DMS79 (cell line): ENCODE measurements around the gene NLRP9.

Experiments
- DNase-seq: peaks from one replicate; lab custom pipeline; 2025; lab: John Stamatoyannopoulos, UW

Gene NLRP9

DNA sequence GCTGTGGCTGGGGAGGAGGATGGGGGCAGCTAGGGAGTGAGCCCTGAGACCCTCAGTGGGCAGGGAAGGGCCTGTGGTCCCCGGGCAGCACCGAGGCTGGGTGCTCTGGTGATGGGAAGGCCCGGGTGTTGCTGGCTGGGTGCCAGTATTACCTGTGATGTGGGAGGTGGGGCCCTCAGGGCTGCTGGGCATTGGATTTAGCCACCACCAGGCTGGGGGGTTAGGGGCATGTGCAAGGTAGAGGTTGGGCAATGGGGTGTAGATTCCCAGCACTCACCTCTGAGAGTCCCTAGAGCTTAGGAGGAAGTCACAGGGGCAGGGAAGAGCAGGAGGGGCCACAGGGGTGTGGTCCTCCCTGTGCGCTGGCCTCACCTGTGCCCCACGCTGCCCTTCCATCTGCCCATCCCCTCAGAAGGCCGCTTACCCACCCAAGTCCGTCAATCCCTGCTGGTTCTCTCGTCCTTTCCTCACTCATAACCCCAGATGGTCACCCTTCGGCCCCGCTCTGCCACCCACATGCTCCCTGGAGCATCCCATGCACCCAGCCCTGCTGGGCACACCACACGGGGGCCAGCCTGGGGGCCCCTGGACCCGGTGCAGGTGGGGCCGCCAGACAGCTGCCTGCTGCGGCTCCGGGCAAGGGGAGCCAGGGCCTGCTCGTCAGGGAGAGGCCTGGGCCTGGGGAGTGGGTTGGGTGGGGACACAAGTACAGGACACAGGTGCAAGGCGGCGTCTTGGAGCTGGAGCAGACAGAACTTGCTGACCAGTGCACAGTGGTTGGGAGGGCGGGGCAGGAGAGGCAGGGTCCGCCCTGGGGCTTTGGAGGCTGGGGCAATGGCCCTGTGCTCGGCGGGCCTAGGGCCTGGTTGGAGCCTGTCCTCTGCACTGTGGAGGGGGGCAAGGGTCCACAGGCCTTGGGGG, 50.7 kb downstream of the NLRP9 start:
- DNase-seq = no peak

DNA sequence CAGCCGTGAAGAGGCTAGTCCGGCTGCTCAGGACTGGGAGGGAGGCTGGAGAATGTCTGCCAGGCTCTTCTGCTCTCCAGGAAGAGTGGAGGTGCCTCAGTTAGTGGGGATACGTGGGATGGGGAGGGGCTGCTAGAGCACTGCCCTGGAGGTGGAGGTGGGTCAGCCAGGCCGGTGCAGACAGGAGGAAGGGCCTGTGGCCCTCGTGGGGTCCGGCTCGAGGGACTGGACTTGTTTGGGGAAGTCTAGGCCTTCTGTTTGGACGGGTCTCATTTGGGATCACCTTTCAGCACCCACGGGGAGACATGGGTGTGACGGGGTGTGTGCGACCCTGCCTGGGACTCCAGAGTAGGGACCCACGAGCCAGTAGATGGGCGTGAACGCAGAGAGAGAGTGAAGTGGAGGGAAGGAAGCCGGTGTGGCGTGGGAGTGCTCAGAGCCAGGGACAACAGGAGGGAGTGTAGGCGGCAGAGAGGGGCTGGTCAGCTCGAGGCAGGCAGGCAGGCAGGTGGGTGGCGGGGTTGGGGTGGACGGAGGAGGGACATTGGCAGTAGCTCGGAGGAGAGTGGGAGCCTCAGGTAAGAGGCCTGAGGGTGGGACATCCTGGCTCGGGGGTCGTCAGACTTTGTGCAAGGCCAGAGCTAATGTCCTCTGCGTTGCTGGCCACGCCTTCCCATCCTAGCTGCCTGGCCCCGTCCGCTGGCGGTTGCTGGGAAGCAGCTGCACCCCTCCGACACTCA, 51.7 kb downstream of the NLRP9 start:
- no peak for DNase-seq

DNA sequence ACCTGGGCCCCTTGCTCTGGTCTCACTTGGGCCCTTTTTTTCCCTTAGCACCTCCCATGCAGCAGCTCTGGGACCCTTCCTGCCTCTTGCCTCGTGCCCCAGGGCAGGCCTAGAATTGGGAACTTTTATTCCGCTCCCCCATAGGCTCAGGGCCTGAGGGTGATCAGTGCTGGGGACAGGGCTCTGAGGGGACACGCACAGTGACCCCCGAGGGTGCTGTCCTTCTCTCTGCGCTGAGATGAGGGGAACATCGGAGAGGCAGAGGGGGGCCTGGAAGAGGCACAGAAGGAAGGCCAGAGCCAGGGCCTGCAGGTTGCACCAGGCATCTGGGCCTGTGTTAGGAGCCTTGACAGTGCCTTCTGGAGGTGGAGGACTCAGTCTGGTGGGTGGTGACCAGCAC, 52.4 kb downstream of the NLRP9 start:
- DNase-seq = no peak

DNA sequence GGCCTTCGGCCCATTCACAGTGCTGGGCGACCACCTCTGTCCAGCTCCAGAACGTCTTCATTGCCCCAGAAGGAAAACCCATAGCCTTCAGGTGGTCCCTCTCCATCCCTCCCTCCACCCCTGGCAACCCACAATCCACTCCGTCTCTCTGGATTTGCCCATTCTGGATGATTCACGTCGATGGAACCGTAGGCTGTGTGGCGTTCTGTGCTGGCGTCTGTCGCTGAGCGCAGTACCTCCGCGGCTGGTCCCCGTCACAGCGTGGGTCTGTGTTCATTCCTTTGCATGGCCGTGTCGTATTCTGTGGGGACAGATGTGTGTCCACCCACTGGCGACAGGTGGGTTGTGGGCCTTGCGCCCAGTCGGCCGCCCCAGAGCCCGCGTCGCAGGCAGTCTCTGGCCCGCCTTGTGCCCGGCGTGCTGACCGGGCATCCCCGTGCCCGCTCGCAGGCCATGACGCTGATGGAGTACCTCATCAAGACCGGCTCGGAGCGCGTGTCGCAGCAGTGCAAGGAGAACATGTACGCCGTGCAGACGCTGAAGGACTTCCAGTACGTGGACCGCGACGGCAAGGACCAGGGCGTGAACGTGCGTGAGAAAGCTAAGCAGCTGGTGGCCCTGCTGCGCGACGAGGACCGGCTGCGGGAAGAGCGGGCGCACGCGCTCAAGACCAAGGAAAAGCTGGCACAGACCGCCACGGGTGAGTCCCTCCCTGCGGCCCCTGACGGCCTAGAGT, 53.1 kb downstream of the NLRP9 start:
- no peak for DNase-seq

DNA sequence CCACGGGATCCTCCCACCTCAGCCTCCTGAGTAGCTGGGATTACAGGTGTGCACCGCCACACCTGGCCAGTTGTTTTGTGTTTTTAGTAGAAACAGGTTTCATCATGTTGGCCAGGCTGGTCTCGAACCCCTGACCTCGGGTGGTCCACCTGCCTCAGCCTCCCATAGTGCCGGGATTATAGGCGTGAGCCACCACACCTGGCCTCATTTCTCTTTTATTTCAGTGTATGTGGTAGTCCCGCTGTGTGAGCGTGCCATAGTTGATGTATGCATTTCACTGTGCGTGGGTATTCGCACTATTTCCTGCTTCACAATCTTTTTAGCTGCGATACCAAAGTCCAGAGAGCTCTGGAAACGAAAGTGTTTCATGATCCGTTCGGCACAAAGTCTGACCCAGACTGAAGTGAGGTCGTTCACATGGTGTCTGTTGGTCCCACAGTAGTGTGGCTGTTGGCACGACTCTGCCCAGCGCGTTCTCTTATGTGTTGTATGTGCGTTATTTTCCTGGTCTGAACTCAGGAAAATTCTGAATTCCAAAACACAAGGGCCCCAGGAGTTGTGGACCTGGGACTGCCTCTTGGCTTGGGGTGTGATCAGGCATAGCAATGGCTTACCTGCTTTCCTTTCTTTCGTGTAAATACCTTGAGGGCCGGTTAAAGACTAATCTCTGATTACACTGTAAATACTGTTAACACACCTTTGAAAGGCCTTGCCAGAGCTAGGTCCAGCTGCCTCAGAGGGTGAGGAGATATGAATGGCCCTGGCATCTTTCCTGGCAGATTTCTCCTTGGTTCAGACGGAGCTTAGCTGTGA, 54.5 kb downstream of the NLRP9 start:
- DNase-seq = no peak

DNA sequence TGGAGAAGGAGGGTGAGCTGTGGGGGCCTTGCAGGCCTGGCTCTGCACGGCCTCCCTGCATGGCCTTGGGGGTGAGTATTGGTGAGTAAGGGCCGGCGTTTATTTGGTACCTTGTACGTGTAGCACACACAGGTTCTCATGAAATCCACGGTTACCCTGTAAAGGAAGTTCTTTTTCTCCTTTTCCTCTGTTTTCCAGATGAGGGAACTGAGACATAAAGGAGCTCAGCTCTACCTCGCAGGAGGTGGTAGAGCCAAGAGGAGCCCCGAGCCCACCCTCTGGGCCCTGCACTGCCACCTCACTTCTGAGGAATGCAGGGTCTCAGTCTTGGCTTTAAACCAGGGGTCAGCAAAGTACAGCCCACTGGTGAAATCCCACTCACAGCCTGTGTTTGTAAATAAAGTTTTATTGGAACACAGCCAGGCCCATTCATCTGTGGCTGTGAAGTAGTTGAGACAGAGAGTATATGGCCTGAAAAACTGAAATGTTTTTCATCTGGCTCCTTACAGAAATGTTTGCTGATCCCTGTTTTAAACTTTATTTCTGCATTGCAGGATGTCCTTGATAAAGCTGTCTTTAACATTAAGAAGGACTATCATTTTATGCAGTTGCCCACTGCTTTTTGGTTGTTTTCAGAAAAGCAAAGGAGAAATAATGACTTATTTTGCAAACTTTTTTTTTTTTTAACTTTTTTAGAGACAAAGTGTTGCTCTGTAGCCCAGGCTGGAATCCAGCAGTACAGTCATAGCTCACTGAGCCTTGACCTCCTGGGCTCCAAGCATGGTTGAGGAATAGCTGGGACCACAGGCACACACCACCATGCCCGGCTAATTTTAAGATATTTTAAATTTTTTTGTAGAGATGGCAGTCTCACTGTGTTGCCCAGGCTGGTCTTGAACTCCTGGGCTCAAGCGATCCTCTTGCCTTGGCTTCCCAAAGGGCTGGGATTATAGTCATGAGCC, 56.8 kb downstream of the NLRP9 start:
- DNase-seq = no peak

DNA sequence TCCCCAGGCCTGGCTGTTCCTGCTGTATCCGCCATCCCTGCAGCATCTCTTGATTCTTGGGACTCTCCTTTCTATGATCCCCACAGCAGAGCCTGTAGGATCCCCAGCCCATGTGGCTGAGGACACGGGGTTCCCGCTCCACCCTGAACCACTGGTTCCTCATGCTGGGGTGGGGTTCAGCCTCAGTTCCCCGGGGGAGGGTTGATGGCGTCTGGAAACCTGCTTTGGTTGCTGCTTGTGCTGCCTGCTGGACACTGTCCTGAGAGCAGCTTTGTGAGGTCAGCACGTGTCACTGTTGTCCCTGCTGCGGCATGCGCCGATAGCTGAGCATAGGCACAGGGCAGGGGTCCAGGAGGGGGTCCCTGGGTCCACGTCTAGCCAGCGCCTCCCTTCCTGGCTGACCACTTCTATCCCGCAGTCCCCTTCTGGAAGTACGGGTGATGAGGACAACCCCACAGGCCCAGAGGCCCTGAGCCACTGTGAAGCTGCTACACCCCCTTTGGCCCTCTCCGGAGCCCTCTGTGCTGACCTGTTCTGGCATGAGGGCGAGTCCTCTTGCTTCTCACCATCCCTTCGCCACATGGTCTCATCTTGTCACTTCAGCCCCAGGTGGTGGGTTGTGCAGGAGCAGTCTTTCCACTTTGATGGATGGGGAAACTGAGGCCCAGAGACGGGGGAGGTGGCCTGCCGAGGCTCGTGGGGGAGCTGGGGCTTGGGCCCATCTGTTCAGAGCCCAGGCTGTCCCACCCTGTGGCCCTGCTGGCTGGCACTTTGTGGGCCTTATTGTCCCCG, 57.7 kb downstream of the NLRP9 start:
- no peak for DNase-seq

DNA sequence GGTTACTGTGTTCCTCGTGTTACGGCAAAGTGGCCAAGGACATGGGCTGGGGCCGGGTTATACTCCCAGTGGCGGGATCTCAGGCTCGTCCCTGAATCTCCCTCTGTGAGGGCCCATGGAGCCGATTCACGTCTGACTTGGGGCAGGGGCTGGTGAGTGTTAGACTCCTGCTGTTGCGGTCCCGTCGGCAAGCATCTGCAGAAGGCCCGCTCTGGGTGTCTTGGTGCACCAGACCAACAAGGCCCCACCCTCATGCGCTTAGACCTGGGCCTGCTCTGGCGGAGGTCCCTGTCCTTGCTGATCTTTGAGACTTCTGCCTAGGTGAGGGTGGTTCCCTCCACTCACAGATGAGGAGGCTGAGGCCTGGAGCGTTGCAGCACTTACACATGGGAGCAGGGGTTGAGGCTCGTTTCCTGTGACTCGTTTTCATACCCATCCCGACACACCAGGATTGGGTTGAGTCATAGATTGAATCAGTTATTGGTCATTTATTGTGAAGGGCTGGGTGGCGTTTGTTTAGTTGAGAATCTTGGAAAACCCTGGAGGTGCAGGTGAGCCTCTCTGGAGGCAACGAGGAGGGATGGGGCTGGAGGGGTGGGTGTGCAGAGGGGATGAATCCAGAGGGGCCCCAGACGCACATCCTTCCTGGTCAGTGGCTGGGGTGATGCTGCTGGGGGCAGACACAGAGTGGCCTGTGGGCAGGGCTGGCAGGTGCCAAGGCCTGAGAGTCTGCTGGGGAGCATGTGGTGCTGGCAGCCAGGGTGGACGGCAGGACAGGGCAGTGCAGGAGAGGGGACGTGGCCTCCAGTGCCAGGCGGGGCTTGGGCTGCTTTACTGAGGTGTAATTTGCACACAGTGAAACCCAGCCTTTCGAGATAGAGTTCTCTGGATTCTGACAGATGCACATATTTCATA, 58.6 kb downstream of the NLRP9 start:
- no peak for DNase-seq

DNA sequence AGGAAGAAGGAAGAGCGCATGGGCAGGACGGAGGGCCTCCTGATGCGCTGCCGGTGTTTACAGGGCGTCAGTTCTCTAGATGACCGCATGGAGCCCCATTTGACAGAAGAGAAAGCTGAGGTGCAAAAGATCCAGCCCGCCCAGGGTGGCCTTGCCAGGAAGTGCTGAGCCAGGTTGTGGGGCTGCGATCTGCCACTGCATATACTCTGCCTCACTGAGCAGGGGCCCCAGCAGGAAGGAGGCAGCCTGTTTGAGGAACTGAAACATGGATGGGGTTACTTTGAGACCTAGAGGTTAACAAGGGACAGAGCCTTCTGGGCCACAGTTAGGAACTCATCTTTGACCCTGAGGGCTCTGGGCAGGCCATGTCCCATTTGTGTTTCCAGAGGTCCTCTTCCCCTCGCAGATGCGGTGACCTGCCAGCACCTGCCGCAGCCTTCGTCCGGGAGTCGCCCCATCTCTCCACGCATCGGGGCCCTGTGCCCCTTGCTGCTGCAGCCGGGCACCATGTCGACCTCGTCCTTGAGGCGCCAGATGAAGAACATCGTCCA, 60.0 kb downstream of the NLRP9 start:
- DNase-seq = no peak

DNA sequence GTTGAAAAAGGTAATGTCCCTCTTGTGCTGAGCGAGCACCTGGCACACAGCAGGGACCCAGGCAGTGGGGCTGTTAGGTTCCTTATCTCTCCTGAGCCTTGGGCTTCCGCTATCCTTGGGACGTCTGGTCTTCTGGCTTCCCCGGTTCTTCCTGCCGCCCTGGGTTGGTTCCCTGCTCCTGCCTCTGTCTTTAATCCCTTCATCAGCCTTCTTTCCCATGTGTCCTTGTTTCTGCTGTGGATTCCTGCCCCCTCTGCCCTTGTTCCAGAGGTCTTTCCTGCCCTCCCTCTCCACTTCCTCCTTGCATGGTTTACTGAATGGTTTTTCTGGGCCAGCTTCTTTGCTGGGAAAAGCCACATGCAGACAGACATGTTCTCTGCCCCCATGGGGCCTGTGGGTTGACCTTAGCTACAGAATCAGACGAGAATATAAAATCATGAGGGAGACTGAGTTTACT, 60.6 kb downstream of the NLRP9 start:
- DNase-seq = no peak

DNA sequence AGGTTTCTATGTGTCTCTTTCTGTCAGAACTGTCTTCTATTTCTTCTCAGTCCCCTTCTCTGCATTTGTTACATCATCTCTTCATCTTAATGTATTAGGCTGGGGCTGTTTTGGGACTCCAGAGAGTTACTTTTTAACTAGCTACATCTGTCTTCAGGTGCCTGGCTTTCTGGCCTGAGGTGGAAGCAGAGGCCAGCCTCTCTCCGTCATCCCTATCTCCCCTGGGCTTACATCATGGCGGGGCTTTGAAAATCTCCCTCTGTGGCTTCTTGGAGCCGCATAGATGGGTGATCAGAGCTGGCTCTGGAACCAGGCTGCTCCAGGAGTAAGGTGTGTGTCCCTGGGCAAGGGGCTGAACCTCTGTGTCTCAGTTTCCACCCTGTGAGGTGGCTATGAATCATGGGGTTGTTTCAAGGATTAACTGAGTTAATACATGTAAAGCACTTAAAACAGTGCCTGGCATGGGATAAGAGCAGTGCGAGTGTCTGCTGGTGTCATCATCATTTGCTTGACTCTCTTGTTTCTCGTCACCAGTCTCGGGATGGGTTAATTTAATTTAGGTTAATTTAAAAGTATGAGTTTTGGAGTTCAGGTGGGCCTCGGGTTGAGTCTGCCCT, 61.2 kb downstream of the NLRP9 start:
- DNase-seq = no peak

DNA sequence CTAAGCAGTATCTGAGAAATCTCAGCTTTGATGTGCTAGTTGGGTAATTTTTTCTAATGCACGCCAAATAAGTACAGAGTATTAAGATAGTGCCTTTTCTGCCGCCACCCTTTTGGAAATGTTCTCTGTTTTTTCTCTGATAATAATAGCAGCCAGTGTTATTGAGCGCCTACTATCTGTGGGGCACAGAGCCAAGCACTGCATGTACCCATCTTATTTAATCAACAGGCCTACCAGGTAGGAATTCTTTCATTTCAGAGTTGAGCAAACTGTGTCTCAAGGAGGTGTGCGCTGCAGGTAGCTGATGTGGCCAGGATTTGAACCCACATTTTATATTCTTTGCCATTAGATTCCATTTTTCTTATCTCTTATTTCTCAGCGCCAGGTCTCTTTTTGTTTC, 61.8 kb downstream of the NLRP9 start:
- no peak for DNase-seq

DNA sequence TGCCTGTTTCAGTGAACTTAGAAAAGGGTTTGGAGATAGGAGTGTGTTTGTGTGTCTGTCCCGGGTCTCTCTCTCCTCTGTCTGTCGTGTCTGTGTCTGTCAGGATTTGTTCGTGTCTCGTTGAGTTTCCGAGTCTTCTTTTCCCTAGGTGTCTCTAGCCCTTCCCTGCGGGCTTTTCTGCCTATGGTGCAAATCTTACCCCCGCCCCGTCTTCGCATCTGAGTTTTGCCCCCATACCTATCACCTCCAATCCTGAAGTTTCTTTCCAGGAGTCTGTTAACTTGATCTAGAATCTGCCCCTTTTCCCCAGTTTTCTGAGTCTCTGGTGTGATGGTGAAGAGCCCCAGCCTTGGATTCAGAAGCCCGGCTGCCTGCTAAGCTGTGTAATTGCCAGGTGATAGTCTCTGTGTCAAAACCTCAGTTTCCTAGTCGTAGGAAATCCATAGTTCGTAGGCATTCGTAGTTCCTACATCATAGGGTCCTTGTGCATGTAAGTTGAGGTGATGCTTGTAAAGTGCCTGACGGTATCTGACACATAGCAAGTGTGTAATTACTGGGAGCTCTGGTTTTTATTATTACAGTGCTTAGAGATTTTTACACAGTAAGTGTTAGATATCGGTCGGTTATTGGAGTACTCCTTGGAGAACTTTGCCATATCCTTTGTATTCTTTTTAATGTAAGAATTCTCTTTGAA, 62.4 kb downstream of the NLRP9 start:
- no peak for DNase-seq

DNA sequence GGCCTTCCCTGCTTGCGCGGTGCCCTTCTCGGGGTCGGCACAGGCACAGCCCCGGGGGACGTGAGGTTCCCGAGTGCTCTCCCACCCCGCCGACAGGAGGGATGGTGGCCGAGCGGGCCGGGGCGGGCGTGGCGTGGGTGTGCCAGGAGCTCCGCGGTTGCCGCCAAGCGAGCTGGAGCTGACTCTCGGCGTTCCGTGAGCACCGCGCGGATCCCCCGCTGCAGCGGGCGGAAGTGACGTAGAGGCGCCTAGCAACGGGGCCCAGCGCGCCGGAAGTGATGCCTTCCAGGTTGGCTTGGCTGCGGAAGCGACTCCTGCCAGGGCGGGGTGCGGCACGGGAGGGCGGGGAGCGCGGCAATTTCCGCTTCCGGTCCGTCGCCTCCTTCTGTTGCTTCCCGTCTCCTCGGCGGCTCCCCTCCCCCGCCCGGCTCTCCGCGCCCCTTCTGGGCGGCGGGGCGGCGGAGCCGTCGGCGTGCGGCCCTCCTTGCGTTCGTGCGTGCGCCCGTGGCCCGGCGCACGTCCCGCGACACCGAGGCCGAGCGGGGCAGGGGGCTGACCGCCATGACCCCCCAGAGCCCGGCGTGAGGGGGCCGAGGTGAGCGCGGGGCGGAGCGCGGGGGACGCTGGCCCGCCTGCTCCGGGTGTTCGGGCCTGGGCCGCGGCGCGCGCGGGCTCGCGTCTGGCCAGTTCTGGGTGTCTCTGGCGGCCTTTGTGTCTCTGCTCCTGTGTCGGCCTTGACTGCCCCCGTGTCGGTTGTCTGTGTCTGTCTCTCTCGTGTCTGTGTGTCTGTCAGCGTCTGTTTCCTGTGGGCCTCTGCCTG, 63.2 kb downstream of the NLRP9 start, which contains the start of gene EPN1:
Gene EPN1, plus strand, starts transcription at position 386 of the 820 bp plus-strand sequence. CDS start 3,402 bp downstream, outside the sequence.
- DNase-seq = peak; percentile 90

DNA sequence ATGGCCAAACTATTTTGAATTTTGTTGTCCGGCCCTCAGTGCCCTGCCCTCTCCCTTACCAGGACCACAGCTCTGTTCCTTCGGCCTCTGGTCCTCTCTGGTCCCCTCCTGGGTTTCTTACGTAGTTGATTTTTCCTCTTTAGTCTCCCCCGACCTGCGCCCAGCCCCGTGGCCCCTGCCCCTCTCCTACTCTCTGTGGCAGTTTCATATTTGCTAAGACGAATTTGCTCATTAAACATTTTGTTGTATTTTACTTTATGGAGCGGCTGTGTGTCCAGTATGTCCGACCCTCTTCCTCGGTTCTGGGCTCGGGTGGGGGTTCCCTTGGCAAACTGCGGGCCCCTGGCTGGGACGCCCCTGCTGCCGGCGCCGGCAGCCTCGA, 63.8 kb downstream of the NLRP9 start:
- DNase-seq = no peak

DNA sequence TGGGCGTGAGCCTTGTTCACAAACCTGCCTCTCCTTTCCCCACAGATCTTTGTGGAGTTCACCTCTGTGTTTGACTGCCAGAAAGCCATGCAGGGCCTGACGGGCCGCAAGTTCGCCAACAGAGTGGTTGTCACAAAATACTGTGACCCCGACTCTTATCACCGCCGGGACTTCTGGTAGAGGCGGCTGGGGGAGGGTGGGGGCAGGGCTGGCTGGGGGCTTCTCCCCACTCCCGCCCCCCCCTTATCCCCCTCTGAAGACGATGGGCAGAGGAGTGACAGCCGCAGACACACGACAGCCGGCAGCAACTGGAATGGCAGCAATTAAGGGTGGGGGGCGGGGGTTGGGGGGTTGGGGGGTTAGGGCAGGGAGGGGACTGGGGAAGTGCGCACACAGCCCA, 64.3 kb downstream of the NLRP9 start:
- no peak for DNase-seq
